H1 (cell line): Measurements from ENCODE around the gene BRIP1. TPM values are rescaled to one million over a fixed set of nuclear protein-coding genes. Genes with fewer than 3 reads are reported as not detected.

Source experiments
- CTCF ChIA-PET: fragments of 300-600 bp; sonication (Branson Sonifier 250); formaldehyde crosslinking; loops from one replicate; lab custom pipeline; 2021; ENCODE audit not compliant: partially characterized antibody; lab: Charles Lee
- POLR2A ChIA-PET: fragments of 300-600 bp; sonication (Branson Sonifier 250); formaldehyde crosslinking; loops from one replicate; lab custom pipeline; 2021; ENCODE audit warnings: inconsistent platforms; ENCODE audit not compliant: partially characterized antibody; lab: Charles Lee
- DNase-seq, 2 experiments: peaks; one replicate each; pipeline versions ENCODE4 v3.0.0 to v3.0.0-alpha.2; 2010 to 2022; ENCODE audit warnings: low spot score in 2 of 2, low read depth in 1 of 2, mixed read lengths in 1 of 2
- FAIRE-seq: peaks from 2 replicates; lab custom pipeline; 2011; peaks lifted over from hg19 to GRCh38; lab: Jason Lieb, UNC
- H2AFZ ChIP-seq: 2 replicates; pipeline ENCODE4 v1.8.1; 2012; ENCODE audit warnings: low read length, inconsistent platforms
- H2AK5ac ChIP-seq: 2 replicates; pipeline ENCODE4 v1.6.1; 2013; ENCODE audit warnings: low read depth, low read length
- H2BK120ac ChIP-seq: replicated peaks from 2 replicates; pipeline ENCODE3; 2013; ENCODE audit warnings: low read depth, low read length, inconsistent platforms
- H2BK12ac ChIP-seq: 2 replicates; pipeline ENCODE4 v1.6.1; 2013; ENCODE audit warnings: low read depth, low read length
- H2BK15ac ChIP-seq: 2 replicates; pipeline ENCODE4 v1.6.1; 2013; ENCODE audit warnings: low read length
- H2BK20ac ChIP-seq: 2 replicates; pipeline ENCODE4 v1.6.1; 2013; ENCODE audit warnings: low read length
- H2BK5ac ChIP-seq: 2 replicates; pipeline ENCODE4 v1.6.1; 2013; ENCODE audit warnings: low read depth, low read length
- H3K14ac ChIP-seq: 2 replicates; pipeline ENCODE4 v1.6.1; 2013; ENCODE audit warnings: inconsistent platforms; ENCODE audit not compliant: insufficient read length
- H3K18ac ChIP-seq: 2 replicates; pipeline ENCODE4 v1.6.1; 2013; ENCODE audit warnings: low read length; ENCODE audit errors: extremely low read depth
- H3K23ac ChIP-seq: 2 replicates; pipeline ENCODE4 v1.6.1; 2013; ENCODE audit warnings: inconsistent platforms; ENCODE audit not compliant: insufficient read length
- H3K23me2 ChIP-seq: 2 replicates; pipeline ENCODE4 v1.6.1; 2013; ENCODE audit warnings: low read depth, low read length
- H3K27ac ChIP-seq: 2 replicates; pipeline ENCODE4 v1.6.1; 2011; ENCODE audit warnings: low read depth, low read length, inconsistent platforms
- H3K27me3 ChIP-seq, 4 experiments: replicated peaks in 1 of 4; 1 replicate in 1 of 4; 2 replicates in 3 of 4; pipeline versions ENCODE4 v1.6.1 to v1.8.1; 2011 to 2013; ENCODE audit warnings: low read length in 3 of 4, mild to moderate bottlenecking in 3 of 4, inconsistent platforms in 2 of 4, mixed read lengths in 2 of 4, moderate library complexity in 1 of 4; ENCODE audit not compliant: control insufficient read depth in 3 of 4, insufficient read depth in 3 of 4; ENCODE audit errors: extremely low read depth in 1 of 4
- H3K36me3 ChIP-seq, 4 experiments: 2 replicates each; pipeline versions ENCODE4 v1.6.1 to v1.8.1; 2011 to 2013; ENCODE audit warnings: mild to moderate bottlenecking in 4 of 4, low read length in 3 of 4, moderate library complexity in 2 of 4, control low read depth in 1 of 4, inconsistent platforms in 1 of 4; ENCODE audit not compliant: insufficient read depth in 4 of 4, control insufficient read depth in 2 of 4
- H3K4ac ChIP-seq: replicated peaks from 2 replicates; pipeline ENCODE3; 2013; ENCODE audit warnings: low read length, low read depth, mixed read lengths, inconsistent platforms; ENCODE audit not compliant: insufficient read length
- H3K4me1 ChIP-seq, 4 experiments: replicated peaks in 1 of 4; 1 replicate in 1 of 4; 2 replicates in 3 of 4; pipeline versions ENCODE4 v1.6.1 to v1.8.1; 2011 to 2013; ENCODE audit warnings: low read length in 3 of 4, inconsistent platforms in 2 of 4, mixed read lengths in 1 of 4; ENCODE audit not compliant: insufficient read depth in 4 of 4, control insufficient read depth in 3 of 4
- H3K4me2 ChIP-seq, 2 experiments: 2 replicates each; pipeline versions ENCODE4 v1.6.1 to v1.8.1; 2011 to 2013; ENCODE audit warnings: low read depth in 2 of 2, low read length in 2 of 2, control low read depth in 1 of 2, inconsistent platforms in 1 of 2, mild to moderate bottlenecking in 1 of 2; ENCODE audit not compliant: insufficient read depth in 1 of 2
- H3K4me3 ChIP-seq, 4 experiments: fragments of 200-600, 300-600 bp in 1 of 4; sonication (generic), shearing (Covaris generic), sonication (Bioruptor Twin) in 1 of 4; 2 replicates each; pipeline versions ENCODE4 v1.5.1 to v1.8.1; 2011 to 2016; ENCODE audit warnings: low read length in 4 of 4, low read depth in 3 of 4, control low read depth in 2 of 4, inconsistent platforms in 2 of 4, mild to moderate bottlenecking in 2 of 4, mixed read lengths in 1 of 4, moderate library complexity in 1 of 4; ENCODE audit not compliant: insufficient read depth in 2 of 4; ENCODE audit errors: extremely low read depth in 1 of 4
- H3K56ac ChIP-seq: replicated peaks from 2 replicates; pipeline ENCODE3; 2013; ENCODE audit warnings: low read depth, mild to moderate bottlenecking, mixed read lengths, low read length, inconsistent platforms; ENCODE audit not compliant: insufficient read length
- H3K79me1 ChIP-seq: 2 replicates; pipeline ENCODE4 v1.6.1; 2013; ENCODE audit warnings: low read depth, low read length, control low read depth
- H3K79me2 ChIP-seq, 2 experiments: 2 replicates each; pipeline versions ENCODE4 v1.6.1 to v1.8.1; 2012 to 2013; ENCODE audit warnings: low read length in 2 of 2, mild to moderate bottlenecking in 2 of 2, inconsistent platforms in 1 of 2; ENCODE audit not compliant: insufficient read depth in 2 of 2, control insufficient read depth in 1 of 2
- H3K9ac ChIP-seq, 4 experiments: replicated peaks in 1 of 4; 1 replicate in 1 of 4; 2 replicates in 3 of 4; pipeline versions ENCODE4 v1.6.1 to v1.8.1; 2011 to 2013; ENCODE audit warnings: low read depth in 3 of 4, low read length in 3 of 4, control low read depth in 2 of 4, mild to moderate bottlenecking in 2 of 4, moderate library complexity in 2 of 4, inconsistent platforms in 1 of 4; ENCODE audit errors: extremely low read depth in 1 of 4
- H3K9me3 ChIP-seq, 2 experiments: 2 replicates each; pipeline versions ENCODE4 v1.6.1 to v1.8.1; 2012 to 2013; ENCODE audit warnings: mild to moderate bottlenecking in 2 of 2, moderate library complexity in 2 of 2, control low read depth in 1 of 2, inconsistent platforms in 1 of 2, low read depth in 1 of 2, low read length in 1 of 2, mixed read lengths in 1 of 2; ENCODE audit not compliant: insufficient read depth in 2 of 2
- H4K20me1 ChIP-seq, 2 experiments: replicated peaks in 1 of 2; 2 replicates each; pipeline versions ENCODE3 to v1.8.1; 2011 to 2013; ENCODE audit warnings: inconsistent platforms in 2 of 2, low read length in 2 of 2, mild to moderate bottlenecking in 1 of 2; ENCODE audit not compliant: insufficient read depth in 2 of 2, control insufficient read depth in 1 of 2
- H4K5ac ChIP-seq: 2 replicates; pipeline ENCODE4 v1.6.1; 2013; ENCODE audit warnings: low read length, low read depth, mixed read lengths, inconsistent platforms; ENCODE audit not compliant: insufficient read length
- H4K8ac ChIP-seq: 2 replicates; pipeline ENCODE4 v1.8.0; 2013; ENCODE audit warnings: mild to moderate bottlenecking, moderate library complexity, low read length, inconsistent platforms; ENCODE audit not compliant: insufficient read depth; ENCODE audit errors: extremely low read depth
- H4K91ac ChIP-seq: replicated peaks from 2 replicates; pipeline ENCODE3; 2013; ENCODE audit warnings: low read length, mixed read lengths, inconsistent platforms; ENCODE audit not compliant: insufficient read length
- KDM4A ChIP-seq: IDR thresholded peaks from one replicate; pipeline ENCODE4 v1.7.1; 2012; ENCODE audit warnings: low read depth, mild to moderate bottlenecking, moderate library complexity, low read length, inconsistent platforms; ENCODE audit not compliant: severe bottlenecking
- PHF8 ChIP-seq: fragments of 200-600 bp; sonication (generic); conservative IDR thresholded peaks from 2 replicates; pipeline ENCODE4 v1.7.1; 2012; ENCODE audit warnings: low read depth, mild to moderate bottlenecking, inconsistent platforms, low read length, moderate library complexity
- POU5F1 ChIP-seq: IDR thresholded peaks from 2 replicates; pipeline ENCODE4 v1.6.1; 2011; ENCODE audit warnings: low read depth, mild to moderate bottlenecking, low read length, moderate library complexity
- SP1 ChIP-seq: IDR thresholded peaks from 2 replicates; pipeline ENCODE4 v1.6.1; 2011; ENCODE audit warnings: low read depth, low read length
- WGBS, 2 experiments: shearing (Covaris generic) in 1 of 2; methylation state at CpG; one replicate each; pipeline versions ENCODE4 v1.1.6 to v1.1.7; 2013 to 2015; ENCODE audit warnings: low lambda C conversion rate in 2 of 2, mixed read lengths in 2 of 2, inconsistent platforms in 1 of 2, low coverage in 1 of 2, missing lambda C conversion rate in 1 of 2; ENCODE audit not compliant: insufficient replicate concordance in 2 of 2, insufficient coverage in 1 of 2, insufficient read length in 1 of 2; ENCODE audit errors: extremely low coverage in 1 of 2, missing lambda C conversion rate in 1 of 2; 5-methylcytosine and 5-hydroxymethylcytosine counted together
- polyA plus RNA-seq, 7 experiments: library from polyadenylated mRNA; depleted of rRNA in 3 of 7; stranded (reverse) in 5 of 7; unstranded in 2 of 7; fragments of >200 nt in 5 of 7; fragments of 200-250 nt in 2 of 7; gene quantifications; 1 replicate in 5 of 7; 2 replicates in 1 of 7; 4 replicates in 1 of 7; pipeline versions ENCODE4 v1.2.1 to v1.2.3, GENCODE V29; 2011 to 2013; ENCODE audit warnings: missing spikeins in 2 of 7, mixed read lengths in 2 of 7
- total RNA-seq: library from RNA; stranded (reverse); fragmentation: NEBNext Ultra II Directional; extraction: Animal tissue kit (Norgen Biotek cat#: 25700); gene quantifications from 2 replicates; pipeline ENCODE4 v1.2.1, GENCODE V29; 2021

The BRIP1 gene
- total and polyA plus RNA-seq, 2 of the 8 experiments (the other 6 are each of a cell fraction or from before 2014, with no cell fraction given), result 5.8 to 19.2 TPM

DNA sequence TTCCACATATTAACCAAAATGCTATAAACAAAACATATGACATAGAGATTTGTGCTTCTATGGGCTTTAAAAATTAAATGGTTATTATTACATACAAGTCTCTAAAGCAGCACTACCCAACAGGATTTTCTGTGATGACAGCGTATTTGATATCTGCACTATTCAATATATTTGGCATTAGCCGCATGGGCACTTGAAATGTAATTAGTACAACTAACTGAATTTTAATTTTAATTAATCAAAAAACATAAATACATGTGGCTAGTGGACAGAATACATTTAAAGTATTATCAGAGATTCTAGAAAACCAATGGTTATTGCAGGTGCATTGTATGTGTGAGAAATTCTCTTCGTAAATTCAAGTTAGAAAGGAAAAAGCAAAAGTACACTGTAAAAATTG is 45.9 kb downstream of the BRIP1 start:
- H3K4me2 ChIP-seq, result no peak overlapping the region
- no peaks in the 10 kb centered on the region for H3K23me2 ChIP-seq
- no peak overlapping the region for H3K14ac ChIP-seq
- H4K91ac ChIP-seq, result no peak overlapping the region
- no peak overlapping the region for H3K18ac ChIP-seq
- H2BK5ac ChIP-seq, result no peak overlapping the region
- no peak overlapping the region for H2AK5ac ChIP-seq
- no peak overlapping the region for H3K9ac ChIP-seq
- POLR2A ChIA-PET, result no interaction called here
- H4K5ac ChIP-seq, result no peak overlapping the region
- TF ChIP-seq KDM4A, result no peak
- TF ChIP-seq SP1, result no peak
- no peak for TF ChIP-seq POU5F1
- no peak for TF ChIP-seq PHF8
- H4K8ac ChIP-seq, result no peak overlapping the region
- no peak overlapping the region for H3K23ac ChIP-seq
- no peak overlapping the region for H3K4me3 ChIP-seq
- H3K4me1 ChIP-seq, result no peaks in the 10 kb centered on the region
- no peak overlapping the region for H2AFZ ChIP-seq
- DNase-seq, result no peak
- no peak overlapping the region for H2BK120ac ChIP-seq
- 95% methylated on average over 3 of the region's 3 CpGs; no CpG with 5 or more reads in 1 of the 2 experiments for WGBS, 2 experiments
- no peak overlapping the region for H2BK20ac ChIP-seq
- no peaks in the 10 kb centered on the region for H3K27me3 ChIP-seq
- no peak for FAIRE-seq
- no peaks in the 10 kb centered on the region for H3K79me2 ChIP-seq
- peaks cover 0 to 12% (median 5%) of the 10 kb centered on the region in 4 experiments; a peak in 4 of 8 replicates for H3K36me3 ChIP-seq
- no peak overlapping the region for H3K4ac ChIP-seq
- no peaks in the 10 kb centered on the region for H3K79me1 ChIP-seq
- no peak overlapping the region for H2BK12ac ChIP-seq
- H4K20me1 ChIP-seq, result no peaks in the 10 kb centered on the region
- no peaks in the 10 kb centered on the region for H3K9me3 ChIP-seq
- CTCF ChIA-PET, result no interaction called here
- no peak overlapping the region for H3K56ac ChIP-seq
- no peak overlapping the region for H2BK15ac ChIP-seq
- no peak overlapping the region for H3K27ac ChIP-seq
